ENCODE data around the gene NUDT16.

The NUDT16 gene

GRCh38 chr3:131417751-131418150, 36.2 kb downstream of the NUDT16 start:
- Histone ChIP-seq H3K9ac (ENCODE audit: low read length) (no peak overlapping the region), H3K9me3 (ENCODE audit: low read length) (no peaks in the 10 kb centered on the region), H3K4me3 (ENCODE audit: low read depth in 1 of 2, low read length in 2 of 2) (no peak overlapping the region), H3K27me3 (ENCODE audit: control insufficient read depth in 1 of 2, insufficient read depth in 2 of 2, low read length in 2 of 2) (no peaks in the 10 kb centered on the region), H3K27ac (ENCODE audit: low read depth, low read length) (no peak overlapping the region), H3K36me3 (ENCODE audit: insufficient read depth, low read length) (no peaks in the 10 kb centered on the region), H3K4me1 (ENCODE audit: insufficient read depth, low read length) (no peaks in the 10 kb centered on the region)

- no peak overlapping the region for H3K27ac ChIP-seq (ENCODE audit: low read depth, low read length)
- no peak overlapping the region for H3K9ac ChIP-seq (ENCODE audit: low read length)
- H3K27me3 ChIP-seq (ENCODE audit: control insufficient read depth in 1 of 2, insufficient read depth in 2 of 2, low read length in 2 of 2), result no peaks in the 10 kb centered on the region
- no peaks in the 10 kb centered on the region for H3K36me3 ChIP-seq (ENCODE audit: insufficient read depth, low read length)
- H3K9me3 ChIP-seq (ENCODE audit: low read length), result no peaks in the 10 kb centered on the region
- H3K4me1 ChIP-seq (ENCODE audit: insufficient read depth, low read length), result no peaks in the 10 kb centered on the region
- no peak overlapping the region for H3K4me3 ChIP-seq (ENCODE audit: low read depth in 1 of 2, low read length in 2 of 2)
These were observed 39.7 kb downstream of the NUDT16 start for GRCh38 chr3:131421301-131421700.

GRCh38 chr3:131421957-131422498, 40.5 kb downstream of the NUDT16 start:
- H3K9me3 ChIP-seq (ENCODE audit: low read length), result no peaks in the 10 kb centered on the region
- no peaks in the 10 kb centered on the region for H3K27me3 ChIP-seq (ENCODE audit: control insufficient read depth in 1 of 2, insufficient read depth in 2 of 2, low read length in 2 of 2)
- no peaks in the 10 kb centered on the region for H3K4me1 ChIP-seq (ENCODE audit: insufficient read depth, low read length)
- H3K9ac ChIP-seq (ENCODE audit: low read length), result no peak overlapping the region
- H3K36me3 ChIP-seq (ENCODE audit: insufficient read depth, low read length), result no peaks in the 10 kb centered on the region
- H3K4me3 ChIP-seq (ENCODE audit: low read depth in 1 of 2, low read length in 2 of 2), result no peak overlapping the region
- H3K27ac ChIP-seq (ENCODE audit: low read depth, low read length), result no peak overlapping the region

DNA sequence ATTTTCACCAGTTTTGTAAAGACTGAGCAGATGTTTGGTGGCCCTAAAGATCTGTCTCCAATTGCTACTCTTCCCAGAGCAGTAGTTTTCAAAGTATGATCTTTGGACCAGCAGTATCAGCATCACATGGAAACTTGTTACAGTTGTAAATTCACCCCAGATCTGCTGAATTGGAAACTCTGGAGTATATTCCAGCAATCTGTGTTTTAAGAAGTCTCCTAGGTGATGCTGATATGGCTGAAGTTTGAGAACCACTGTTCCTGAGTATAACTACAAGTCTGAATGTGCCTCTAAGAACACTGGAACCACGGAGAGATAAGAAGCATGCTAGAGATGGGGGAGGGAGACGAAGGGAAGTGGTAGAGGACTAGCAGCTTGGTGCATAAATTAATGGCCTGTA, 45.7 kb downstream of the NUDT16 start:
- Histone ChIP-seq H3K36me3 (ENCODE audit: insufficient read depth, low read length) (no peaks in the 10 kb centered on the region), H3K27ac (ENCODE audit: low read depth, low read length) (no peak overlapping the region), H3K27me3 (ENCODE audit: control insufficient read depth in 1 of 2, insufficient read depth in 2 of 2, low read length in 2 of 2) (no peaks in the 10 kb centered on the region), H3K4me1 (ENCODE audit: insufficient read depth, low read length) (no peaks in the 10 kb centered on the region), H3K9me3 (ENCODE audit: low read length) (no peaks in the 10 kb centered on the region), H3K4me3 (ENCODE audit: low read depth in 1 of 2, low read length in 2 of 2) (no peak overlapping the region), H3K9ac (ENCODE audit: low read length) (no peak overlapping the region)

DNA sequence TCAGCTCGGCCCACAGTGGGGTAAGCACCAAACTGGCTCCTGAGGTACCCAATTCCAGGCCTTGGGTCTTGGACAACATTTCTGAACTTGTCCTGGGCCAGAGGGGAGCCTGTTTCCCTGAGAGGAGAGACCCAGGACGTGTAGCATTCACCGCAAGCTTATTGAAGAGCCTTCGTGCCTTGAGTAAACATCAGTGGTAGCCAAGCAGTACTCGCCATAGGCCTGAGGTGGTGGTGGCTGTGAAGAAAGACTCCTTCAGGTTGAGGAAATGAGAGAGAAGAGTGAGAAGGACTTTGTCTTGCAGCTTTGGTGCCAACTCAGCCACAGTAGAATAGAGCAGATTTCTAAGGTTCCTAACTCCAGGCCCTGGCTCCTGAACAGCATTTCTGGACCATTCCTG, 50.2 kb downstream of the NUDT16 start:
- Histone ChIP-seq H3K4me1 (ENCODE audit: insufficient read depth, low read length) (no peaks in the 10 kb centered on the region), H3K27ac (ENCODE audit: low read depth, low read length) (no peak overlapping the region), H3K4me3 (ENCODE audit: low read depth in 1 of 2, low read length in 2 of 2) (no peak overlapping the region), H3K9ac (ENCODE audit: low read length) (no peak overlapping the region), H3K27me3 (ENCODE audit: control insufficient read depth in 1 of 2, insufficient read depth in 2 of 2, low read length in 2 of 2) (no peaks in the 10 kb centered on the region), H3K9me3 (ENCODE audit: low read length) (no peaks in the 10 kb centered on the region), H3K36me3 (ENCODE audit: insufficient read depth, low read length) (no peaks in the 10 kb centered on the region)

- no peak overlapping the region for H3K9ac ChIP-seq (ENCODE audit: low read length)
These were observed 50.9 kb downstream of the NUDT16 start for GRCh38 chr3:131432441-131432840.

GRCh38 chr3:131435000-131435399, 53.4 kb downstream of the NUDT16 start:
- H3K4me1 ChIP-seq (ENCODE audit: insufficient read depth, low read length), result no peaks in the 10 kb centered on the region
- H3K4me3 ChIP-seq (ENCODE audit: low read depth in 1 of 2, low read length in 2 of 2), result no peak overlapping the region
- no peaks in the 10 kb centered on the region for H3K9me3 ChIP-seq (ENCODE audit: low read length)
- H3K36me3 ChIP-seq (ENCODE audit: insufficient read depth, low read length), result no peaks in the 10 kb centered on the region
- H3K9ac ChIP-seq (ENCODE audit: low read length), result no peak overlapping the region
- H3K27me3 ChIP-seq (ENCODE audit: control insufficient read depth in 1 of 2, insufficient read depth in 2 of 2, low read length in 2 of 2), result no peaks in the 10 kb centered on the region
- H3K27ac ChIP-seq (ENCODE audit: low read depth, low read length), result no peak overlapping the region

More at GRCh38 chr3:131432441-131432840, 50.9 kb downstream of the NUDT16 start:
- no peaks in the 10 kb centered on the region for H3K36me3 ChIP-seq (ENCODE audit: insufficient read depth, low read length)
- no peaks in the 10 kb centered on the region for H3K9me3 ChIP-seq (ENCODE audit: low read length)
- H3K27me3 ChIP-seq (ENCODE audit: control insufficient read depth in 1 of 2, insufficient read depth in 2 of 2, low read length in 2 of 2), result no peaks in the 10 kb centered on the region
- H3K4me3 ChIP-seq (ENCODE audit: low read depth in 1 of 2, low read length in 2 of 2), result no peak overlapping the region
- no peaks in the 10 kb centered on the region for H3K4me1 ChIP-seq (ENCODE audit: insufficient read depth, low read length)
- no peak overlapping the region for H3K27ac ChIP-seq (ENCODE audit: low read depth, low read length)

Data from muscle layer of colon (tissue), 2 donors.